Hindlimb muscle (tissue), 1 donor: ENCODE measurements around the gene TMED8. TPM values are rescaled to one million over a fixed set of nuclear protein-coding genes. Genes with fewer than 3 reads are reported as not detected.
"Not testable (repeated sequence)": the region's sequence is repeated elsewhere in the genome, so short reads cannot be mapped to it uniquely, and the experiment has no call there.

Experiments used
- DNase-seq: peaks from one replicate; pipeline ENCODE4 v3.0.0-alpha.2; 2013
- polyA plus RNA-seq: library from polyadenylated mRNA; unstranded; fragments of 120-200 nt; gene quantifications from one replicate; pipeline ENCODE4 v1.2.1, GENCODE V29; 2013; ENCODE audit not compliant: insufficient read length

TMED8 gene
- polyA plus RNA-seq, 1 donor = 5.4 TPM

- DNase-seq = no peak
These were observed 17.3 kb downstream of the TMED8 start for GRCh38 chr14:77359626-77360025.

- DNase-seq = no peak
These were observed 20.0 kb downstream of the TMED8 start for GRCh38 chr14:77356899-77357298.

GRCh38 chr14:77355811-77356210 is 21.1 kb downstream of the TMED8 start:
- DNase-seq = no peak

DNA sequence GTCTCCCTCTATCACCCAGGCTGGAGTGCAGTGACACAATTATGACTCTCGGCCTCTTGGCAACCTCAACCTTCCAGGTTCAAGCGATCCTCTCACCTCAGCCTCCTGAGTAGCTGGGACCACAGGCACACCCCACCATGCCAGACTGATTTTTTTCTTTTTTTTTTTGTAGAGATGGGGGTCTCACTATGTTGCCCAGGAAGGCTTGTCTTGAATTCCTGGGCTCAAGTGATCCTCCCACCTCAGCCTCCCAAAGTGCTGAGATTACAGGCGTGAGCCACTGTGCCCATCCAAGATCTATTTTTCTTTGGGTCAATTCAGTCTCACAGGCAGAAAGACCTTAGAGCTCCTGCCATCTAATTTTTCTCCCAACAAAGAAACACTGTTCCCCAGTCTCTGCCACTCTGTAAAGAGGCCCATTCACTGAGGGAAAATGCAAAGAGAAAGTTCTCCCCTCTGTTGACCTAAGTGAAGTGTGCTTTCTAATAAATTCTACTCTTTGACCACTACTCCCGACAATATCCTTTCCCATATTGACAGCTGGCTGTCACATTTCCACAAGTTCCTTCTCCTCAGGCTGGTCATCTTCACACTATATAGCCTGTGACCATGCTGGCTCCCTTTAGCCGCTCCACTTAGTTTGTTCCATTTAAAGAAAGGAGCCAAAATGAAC is 23.3 kb downstream of the TMED8 start:
- no peak for DNase-seq

- no peak for DNase-seq
These were observed 29.1 kb downstream of the TMED8 start for GRCh38 chr14:77347751-77348150.

DNA sequence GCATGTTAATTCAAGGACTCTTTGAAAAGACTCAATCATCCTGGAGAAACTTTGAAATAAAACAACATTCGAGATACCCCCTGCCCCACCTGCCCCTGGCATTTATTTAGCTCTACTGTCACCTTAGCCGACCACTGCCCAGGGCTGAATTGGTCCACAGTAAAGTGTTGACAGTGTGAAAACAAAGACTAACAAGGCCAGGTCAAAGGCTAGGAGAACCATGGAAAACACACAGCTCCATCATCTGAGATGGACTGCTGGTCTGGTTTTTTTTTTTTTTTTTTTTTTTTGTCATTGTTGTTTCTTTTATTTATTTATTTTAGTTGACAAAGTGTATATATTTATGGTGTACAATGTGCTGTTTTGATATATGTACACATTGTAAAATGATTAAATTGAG is 30.4 kb downstream of the TMED8 start:
- DNase-seq = no peak

DNA sequence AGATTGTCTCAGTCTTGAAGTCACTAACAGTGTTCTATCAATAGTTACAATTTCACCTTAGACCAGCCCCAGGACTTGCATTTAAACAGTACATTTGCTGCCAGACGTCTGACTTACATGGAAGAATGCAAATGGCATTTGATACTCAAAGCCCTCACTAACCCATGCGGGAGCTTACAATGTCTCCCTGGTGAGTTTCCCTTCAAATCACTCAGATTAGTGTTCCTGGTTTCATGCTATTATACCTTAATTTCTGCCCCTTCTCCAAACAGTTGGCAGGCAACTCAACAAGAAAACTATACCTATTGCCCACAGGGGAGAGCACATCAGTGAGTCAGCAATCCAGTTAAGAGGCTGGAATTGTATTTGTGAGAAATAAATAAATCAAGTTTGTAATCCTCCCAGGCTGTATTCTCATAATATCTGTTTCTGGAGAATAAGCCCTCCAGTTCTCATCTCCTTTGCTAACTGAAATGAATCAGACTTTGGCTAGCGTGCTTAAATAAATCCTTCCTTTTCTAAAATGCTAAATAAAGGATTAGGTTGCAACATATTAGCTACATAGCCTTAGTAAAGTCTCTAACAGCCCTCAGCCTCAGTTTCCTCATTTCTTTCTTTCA is 32.4 kb downstream of the TMED8 start:
- DNase-seq = no peak

DNA sequence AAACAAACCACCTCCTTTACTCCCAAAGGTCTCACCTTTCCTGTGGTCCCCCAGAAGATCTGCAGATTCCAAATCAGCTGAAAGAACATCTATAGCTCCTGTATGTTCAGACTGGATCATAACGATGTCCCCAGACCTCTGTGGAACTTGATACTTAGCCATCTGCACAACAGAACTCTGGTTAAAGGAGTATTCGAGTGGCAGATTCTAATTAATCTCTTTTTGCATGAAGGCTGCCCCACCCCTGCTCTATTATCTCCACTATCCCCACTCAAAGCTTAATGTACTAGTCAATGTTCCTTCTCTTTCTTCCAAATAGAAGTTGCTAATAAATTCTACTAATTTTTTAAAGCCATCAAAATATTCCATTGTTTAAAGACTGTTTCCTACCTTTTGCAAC is 33.2 kb downstream of the TMED8 start:
- no peak for DNase-seq

DNA sequence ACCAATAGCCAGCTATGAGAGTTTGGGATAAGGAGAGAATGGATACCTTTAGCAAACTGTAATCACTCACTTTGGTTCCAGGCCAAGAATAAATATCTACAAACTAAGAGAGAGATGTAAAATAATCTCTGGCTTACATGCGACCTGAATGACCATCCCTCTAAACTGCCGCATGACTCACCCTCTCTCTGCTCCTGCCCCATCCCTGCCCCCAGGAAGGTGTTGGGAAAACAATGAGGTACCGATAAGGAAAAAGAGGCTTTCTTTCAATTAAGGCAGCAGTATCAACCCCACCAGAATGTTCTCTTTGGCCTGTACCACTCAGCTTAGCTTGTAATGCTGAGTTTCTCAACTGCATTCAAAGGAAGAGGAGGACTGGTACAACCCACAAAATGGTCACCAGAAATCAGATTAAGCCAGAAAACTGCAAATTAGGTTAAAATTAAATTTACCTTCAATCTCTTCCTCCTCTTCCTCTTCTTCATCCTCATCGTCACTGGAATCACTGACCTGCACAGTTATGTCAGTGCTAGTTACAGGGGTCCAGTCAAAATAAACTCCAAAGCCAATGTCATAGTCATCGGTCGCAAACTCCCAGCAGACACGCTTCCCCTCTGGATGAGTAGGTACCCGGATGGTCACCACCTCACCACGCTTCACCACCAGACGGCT is 34.0 kb downstream of the TMED8 start:
- DNase-seq = no peak

GRCh38 chr14:77340389-77340788 is 36.5 kb downstream of the TMED8 start:
- DNase-seq = no peak

- DNase-seq = no peak
These were observed 37.5 kb downstream of the TMED8 start for GRCh38 chr14:77339407-77339806.

GRCh38 chr14:77338302-77338701 is 38.6 kb downstream of the TMED8 start:
- no peak for DNase-seq

DNA sequence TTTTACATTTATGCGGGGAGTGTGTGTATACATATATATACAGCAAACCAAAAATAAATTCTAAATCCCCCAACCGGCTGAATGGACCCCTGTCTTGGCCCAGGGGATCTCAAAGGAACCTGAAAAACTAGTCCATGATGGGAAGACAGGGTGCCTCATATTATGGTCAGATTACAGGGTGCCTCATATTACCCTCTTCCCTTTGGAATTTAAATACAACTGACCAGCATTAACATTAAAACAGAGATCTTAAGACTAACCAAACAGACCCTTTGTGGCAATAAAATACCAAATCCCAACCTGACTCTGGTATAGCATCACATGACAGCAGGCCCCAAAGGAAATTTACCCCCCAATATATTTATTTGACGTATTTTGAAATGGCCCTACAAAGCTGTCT is 39.0 kb downstream of the TMED8 start:
- no peak for DNase-seq

GRCh38 chr14:77337255-77337654 is 39.6 kb downstream of the TMED8 start:
- DNase-seq = not testable (repeated sequence)

DNA sequence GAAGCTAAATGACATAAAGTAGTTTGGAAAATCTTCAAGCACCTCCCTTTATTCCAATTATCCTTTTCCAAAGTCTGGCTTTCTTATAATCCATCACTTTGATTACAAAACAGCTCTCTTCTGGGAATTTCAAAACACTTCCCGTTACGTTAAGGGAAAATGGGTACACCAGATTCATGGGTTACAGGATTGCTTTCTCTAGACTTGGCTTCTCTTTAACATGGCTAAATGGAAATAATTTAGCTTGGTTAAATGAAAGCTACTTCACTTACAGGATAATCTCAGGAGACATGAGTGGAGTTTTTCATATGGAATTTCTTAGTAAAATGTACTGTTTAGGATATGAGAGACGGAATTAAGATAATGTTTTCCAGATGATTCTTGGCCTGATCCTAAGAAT is 41.3 kb downstream of the TMED8 start:
- no peak for DNase-seq

- DNase-seq = no peak
These were observed 47.0 kb downstream of the TMED8 start for GRCh38 chr14:77329872-77330271.

- DNase-seq = no peak
These were observed 49.8 kb downstream of the TMED8 start for GRCh38 chr14:77327111-77327510.

GRCh38 chr14:77325746-77326094 is 51.2 kb downstream of the TMED8 start:
- DNase-seq = no peak

DNA sequence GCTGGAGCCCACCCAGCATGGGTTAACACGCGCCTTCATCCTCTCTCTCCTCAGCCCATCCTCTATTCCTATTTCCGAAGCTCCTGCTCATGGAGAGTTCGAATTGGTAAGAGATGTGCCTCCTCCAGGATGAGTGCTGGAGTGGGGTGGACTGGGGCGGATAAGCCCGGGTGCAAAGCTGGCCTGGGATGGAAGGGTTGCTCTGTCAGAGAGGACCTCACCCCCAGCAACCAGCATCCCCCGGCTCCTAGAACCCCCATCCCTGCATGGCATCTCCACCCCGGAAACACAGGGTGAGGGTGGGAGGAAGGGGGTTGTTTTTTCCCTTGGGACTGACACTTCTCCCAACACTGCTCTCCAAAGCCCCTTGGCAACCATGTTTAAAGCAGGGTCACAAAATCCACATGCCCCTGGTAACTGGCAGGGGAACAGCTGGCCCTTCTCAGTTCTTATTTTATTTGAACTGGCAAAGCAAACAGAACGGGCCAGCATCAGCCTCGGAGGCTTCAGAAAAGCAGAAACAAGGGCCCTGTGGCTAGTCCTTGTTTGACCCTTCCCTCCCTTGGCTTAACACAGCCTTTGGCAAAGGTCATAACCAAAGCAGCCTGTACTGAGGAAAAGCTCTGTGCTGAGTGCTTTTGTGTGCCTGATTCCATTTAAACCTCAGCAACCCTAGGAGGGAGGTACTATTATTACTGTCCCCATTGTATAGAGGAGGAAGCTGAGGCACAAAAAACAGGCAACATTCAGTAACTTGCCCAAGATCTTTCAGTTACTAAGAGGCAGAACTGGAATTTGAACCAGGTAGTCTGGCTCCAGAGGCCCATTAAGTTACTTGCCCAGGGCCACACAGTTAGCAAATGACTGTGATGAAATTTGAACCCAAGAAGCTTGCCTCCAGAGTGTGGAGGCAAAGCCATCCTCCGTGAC is 51.8 kb downstream of the TMED8 start:
- DNase-seq = no peak

DNA sequence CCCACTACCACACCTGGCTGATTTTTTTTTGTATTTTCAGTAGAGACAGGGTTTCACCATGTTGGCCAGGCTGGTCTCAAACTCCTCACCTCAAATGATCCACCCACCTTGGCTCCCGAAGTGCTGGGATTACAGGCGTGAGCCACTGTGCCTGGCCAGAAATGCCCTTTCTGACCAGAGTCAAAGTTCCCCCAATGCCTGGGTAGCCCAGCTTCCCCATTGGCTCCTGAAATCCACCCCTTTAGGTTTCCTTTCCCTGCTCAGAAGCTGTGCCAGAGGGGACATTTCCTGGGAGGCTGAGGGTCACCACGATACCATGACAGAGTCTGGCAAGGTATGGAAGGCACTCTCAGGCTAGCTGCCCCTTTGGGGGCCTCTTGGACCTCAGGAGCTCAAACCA is 52.6 kb downstream of the TMED8 start:
- DNase-seq = no peak

DNA sequence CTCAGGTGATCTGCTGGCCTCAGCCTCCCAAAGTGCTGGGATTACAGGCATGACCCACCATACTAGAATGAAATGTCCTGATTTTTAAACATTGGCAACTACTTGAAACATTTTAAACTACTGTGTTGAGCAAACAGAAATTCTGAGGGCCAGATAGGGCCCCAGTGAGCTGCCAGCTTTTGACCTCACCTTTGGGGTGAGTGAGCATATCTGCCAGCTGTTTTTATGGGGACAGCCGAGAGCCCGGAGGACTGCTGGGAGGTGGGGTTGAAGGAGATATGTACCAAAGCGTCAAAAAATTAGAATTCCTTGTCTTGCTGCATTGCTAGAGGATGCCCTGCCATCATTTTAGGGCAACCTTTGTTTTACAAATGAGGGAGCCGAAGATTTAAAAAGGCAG is 53.3 kb downstream of the TMED8 start:
- DNase-seq = no peak

DNA sequence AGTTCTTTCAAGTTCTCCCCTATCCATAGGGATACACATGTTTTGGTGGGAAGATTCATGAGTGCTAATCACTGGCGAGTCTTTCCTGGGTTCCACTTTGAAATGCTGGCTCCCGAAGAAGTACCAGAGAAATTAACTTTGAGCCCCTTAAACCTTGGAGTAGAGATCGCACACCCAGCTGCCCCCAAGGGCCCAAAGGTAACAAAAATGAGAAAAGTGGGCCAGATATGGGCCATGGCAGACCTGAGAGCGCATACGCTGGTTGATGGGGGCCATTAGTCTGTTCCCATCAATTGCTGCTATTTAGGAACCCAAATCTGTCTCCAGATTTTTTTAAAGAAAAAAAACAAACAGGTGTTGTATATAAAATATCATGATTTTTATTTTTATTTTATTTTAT is 53.9 kb downstream of the TMED8 start:
- DNase-seq = no peak

DNA sequence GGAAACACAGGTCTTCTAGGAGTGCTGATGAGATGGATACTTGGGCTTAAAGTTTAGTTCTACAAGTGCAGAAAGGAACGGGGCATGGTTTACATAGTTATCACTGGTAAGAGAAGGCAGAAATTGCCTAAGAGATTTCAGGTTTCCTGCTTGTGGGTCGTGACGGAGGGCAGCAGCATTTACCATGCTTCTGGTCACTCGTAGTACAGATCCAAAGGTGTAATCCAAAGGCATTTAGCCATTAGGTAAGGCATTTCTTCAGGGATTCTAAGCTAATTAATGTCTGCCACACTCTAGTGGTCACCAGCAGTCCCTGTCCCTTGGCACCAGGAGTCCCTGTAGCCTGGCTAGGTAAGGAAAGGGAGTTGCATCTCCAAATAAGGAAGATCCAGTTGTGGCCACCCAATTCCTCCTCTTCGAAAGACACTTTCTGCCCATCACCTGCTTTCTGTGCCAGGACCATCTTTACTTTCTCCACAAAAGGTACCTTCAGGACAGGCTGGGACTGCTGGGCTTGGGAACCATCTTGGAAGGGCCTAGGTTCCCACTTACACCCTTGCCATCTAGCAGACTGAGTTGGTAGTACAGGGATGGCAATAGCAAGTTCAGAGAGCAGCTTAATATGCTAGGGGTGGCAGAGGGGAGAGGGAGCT is 54.5 kb downstream of the TMED8 start:
- DNase-seq = no peak
